WERI-Rb-1 (cell line): ENCODE data around the gene SARNP.

Experiments used
- DNase-seq: peaks from one replicate; pipeline ENCODE4 v3.0.0-alpha.2; 2020
- H3K27ac ChIP-seq: fragments of 250-450 bp; sonication (Bioruptor Pico); 2 replicates; pipeline ENCODE4 v1.5.1; 2020; ENCODE audit warnings: mild to moderate bottlenecking, moderate library complexity
- H3K27me3 ChIP-seq: fragments of 250-450 bp; sonication (Bioruptor Pico); 2 replicates; pipeline ENCODE4 v1.5.1; 2021; ENCODE audit warnings: mild to moderate bottlenecking, low read depth, moderate library complexity; ENCODE audit not compliant: insufficient read depth, severe bottlenecking
- H3K36me3 ChIP-seq: fragments of 250-450 bp; sonication (Bioruptor Pico); 2 replicates; pipeline ENCODE4 v1.5.1; 2020; ENCODE audit warnings: mild to moderate bottlenecking, moderate library complexity
- H3K4me3 ChIP-seq: 2 replicates; pipeline ENCODE4 v1.5.1; 2011; ENCODE audit warnings: low read depth, mild to moderate bottlenecking, control low read depth, low read length
- H3K9me3 ChIP-seq: fragments of 250-450 bp; sonication (Bioruptor Pico); 2 replicates; pipeline ENCODE4 v1.5.1; 2021; ENCODE audit warnings: mild to moderate bottlenecking, moderate library complexity; ENCODE audit not compliant: severe bottlenecking
- TF ChIP-seq, protein P1 (sequence below): IDR thresholded peaks from 2 replicates; pipeline ENCODE4 v1.5.1; 2011; ENCODE audit warnings: low read depth, mild to moderate bottlenecking, control low read depth, inconsistent platforms, low read length

SARNP gene

GRCh38 chr12:55833056-55833455, 15.5 kb upstream of the SARNP start:
- no peaks in the 10 kb centered on the region for H3K27me3 ChIP-seq
- no peak for DNase-seq
- peaks cover 3% of the 10 kb centered on the region; the same call in 1 of the 2 replicates for H3K36me3 ChIP-seq
- H3K4me3 ChIP-seq: no peak overlapping the region
- TF ChIP-seq, protein P1, sequence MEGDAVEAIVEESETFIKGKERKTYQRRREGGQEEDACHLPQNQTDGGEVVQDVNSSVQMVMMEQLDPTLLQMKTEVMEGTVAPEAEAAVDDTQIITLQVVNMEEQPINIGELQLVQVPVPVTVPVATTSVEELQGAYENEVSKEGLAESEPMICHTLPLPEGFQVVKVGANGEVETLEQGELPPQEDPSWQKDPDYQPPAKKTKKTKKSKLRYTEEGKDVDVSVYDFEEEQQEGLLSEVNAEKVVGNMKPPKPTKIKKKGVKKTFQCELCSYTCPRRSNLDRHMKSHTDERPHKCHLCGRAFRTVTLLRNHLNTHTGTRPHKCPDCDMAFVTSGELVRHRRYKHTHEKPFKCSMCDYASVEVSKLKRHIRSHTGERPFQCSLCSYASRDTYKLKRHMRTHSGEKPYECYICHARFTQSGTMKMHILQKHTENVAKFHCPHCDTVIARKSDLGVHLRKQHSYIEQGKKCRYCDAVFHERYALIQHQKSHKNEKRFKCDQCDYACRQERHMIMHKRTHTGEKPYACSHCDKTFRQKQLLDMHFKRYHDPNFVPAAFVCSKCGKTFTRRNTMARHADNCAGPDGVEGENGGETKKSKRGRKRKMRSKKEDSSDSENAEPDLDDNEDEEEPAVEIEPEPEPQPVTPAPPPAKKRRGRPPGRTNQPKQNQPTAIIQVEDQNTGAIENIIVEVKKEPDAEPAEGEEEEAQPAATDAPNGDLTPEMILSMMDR: no peak
- no peaks in the 10 kb centered on the region for H3K9me3 ChIP-seq
- no peak overlapping the region for H3K27ac ChIP-seq

GRCh38 chr12:55831447-55831815, 13.9 kb upstream of the SARNP start:
- H3K27ac ChIP-seq: no peak overlapping the region
- DNase-seq: no peak
- TF ChIP-seq, protein P1: no peak

DNA sequence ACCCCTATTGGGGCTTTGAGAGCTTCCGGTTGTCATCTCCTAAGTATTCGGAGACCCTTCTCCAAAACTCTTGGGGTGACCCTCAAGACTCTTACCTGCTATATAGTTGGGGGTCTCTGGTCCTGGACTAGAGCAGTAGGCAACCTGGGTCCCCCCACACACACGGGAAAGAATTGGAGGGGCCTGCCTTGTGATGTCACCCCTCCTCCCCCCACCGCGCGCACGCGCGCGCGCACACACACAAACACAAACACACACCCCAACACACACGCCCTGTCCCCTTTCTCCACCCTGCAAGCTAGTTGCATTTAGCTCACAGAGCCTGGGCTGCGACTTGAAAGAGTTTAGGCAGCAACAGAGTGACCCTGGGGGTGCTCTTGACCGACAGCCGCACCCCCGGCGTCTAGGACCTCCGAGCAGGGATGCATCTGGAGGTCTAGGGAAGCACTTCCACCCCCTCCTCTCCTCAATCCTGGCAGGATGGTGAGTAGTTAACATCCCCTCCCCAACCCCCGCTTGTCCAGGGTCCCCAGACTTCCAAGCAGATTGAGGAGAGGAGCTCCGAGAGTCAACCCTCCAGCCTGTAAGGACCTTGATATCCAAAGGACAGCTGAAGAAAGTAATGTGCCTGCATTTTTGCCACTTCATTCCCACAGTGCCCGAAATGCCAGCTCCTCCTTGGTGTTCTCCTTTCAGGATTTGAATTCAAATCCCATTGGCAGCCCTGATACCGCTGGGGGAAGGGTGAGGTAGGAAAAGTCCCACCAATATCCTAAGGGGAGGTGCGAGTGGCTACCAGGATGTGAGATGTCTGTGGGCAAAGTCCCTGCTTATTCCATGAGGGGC, 13.3 kb upstream of the SARNP start:
- DNase-seq: peak; percentile 70

More at GRCh38 chr12:55831447-55831815, 13.9 kb upstream of the SARNP start:
- no peaks in the 10 kb centered on the region for H3K9me3 ChIP-seq
- peaks cover 12% of the 10 kb centered on the region for H3K36me3 ChIP-seq
- H3K27me3 ChIP-seq: no peaks in the 10 kb centered on the region
- peak overlapping the region; percentile 90 for H3K4me3 ChIP-seq

GRCh38 chr12:55829967-55830600, 12.6 kb upstream of the SARNP start:
- Histone ChIP-seq H3K4me3 (peak overlapping the region; percentile 90), H3K36me3 (peaks cover 12% of the 10 kb centered on the region), H3K27ac (peak overlapping the region; percentile 83), H3K27me3 (no peaks in the 10 kb centered on the region), H3K9me3 (no peaks in the 10 kb centered on the region)
- DNase-seq: peak; percentile 31
- TF ChIP-seq, protein P1: no peak

More for the DNA sequence above, 13.3 kb upstream of the SARNP start:
- Histone ChIP-seq H3K27me3 (no peaks in the 10 kb centered on the region), H3K4me3 (peak overlapping the region; percentile 90), H3K9me3 (no peaks in the 10 kb centered on the region), H3K36me3 (peaks cover 12% of the 10 kb centered on the region), H3K27ac (peak overlapping the region; percentile 83)
- TF ChIP-seq, protein P1: no peak

DNA sequence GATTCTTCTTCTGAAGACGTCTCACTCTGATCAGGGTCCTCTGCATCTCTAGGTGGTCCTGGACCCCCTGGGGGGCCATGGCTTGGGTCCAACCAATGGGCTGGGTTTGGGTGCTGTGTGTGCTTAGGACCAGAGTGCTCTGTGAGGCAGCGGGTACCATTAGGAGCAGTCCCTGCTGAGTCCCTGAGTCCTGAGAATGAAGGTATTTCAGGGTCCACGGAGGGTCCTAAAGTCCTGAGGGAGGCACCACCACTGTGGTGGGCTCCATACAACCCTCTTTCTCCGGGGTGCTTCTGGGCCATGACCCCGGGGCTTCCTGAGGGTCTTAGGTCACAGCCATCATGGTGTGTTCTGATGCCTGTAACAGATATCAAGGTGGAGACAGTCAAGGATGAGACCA, 10.8 kb upstream of the SARNP start:
- no peaks in the 10 kb centered on the region for H3K27me3 ChIP-seq
- peaks cover 19% of the 10 kb centered on the region for H3K36me3 ChIP-seq
- TF ChIP-seq, protein P1: no peak
- peak overlapping the region; percentile 90; the same call in 1 of the 2 replicates for H3K4me3 ChIP-seq
- DNase-seq: no peak
- H3K9me3 ChIP-seq: no peaks in the 10 kb centered on the region
- H3K27ac ChIP-seq: peak overlapping the region; percentile 85; the same call in 1 of the 2 replicates
